Fibroblast of the conjunctiva (primary cell): Measurements from ENCODE around the gene RPL22.

Experiments
- DNase-seq: peaks from one replicate; pipeline ENCODE4 v3.0.0-alpha.2; 2010; ENCODE audit warnings: low read depth

The RPL22 gene

GRCh38 chr1:6171548-6172124, 27.8 kb downstream of the RPL22 start:
- no peak for DNase-seq

GRCh38 chr1:6170742-6171201, 28.6 kb downstream of the RPL22 start:
- DNase-seq = no peak

GRCh38 chr1:6170116-6170741, 29.2 kb downstream of the RPL22 start:
- DNase-seq = no peak

- DNase-seq = no peak
Observed at GRCh38 chr1:6168947-6169586, 30.3 kb downstream of the RPL22 start.

GRCh38 chr1:6167391-6168303, 31.7 kb downstream of the RPL22 start:
- DNase-seq = no peak

GRCh38 chr1:6166655-6167390, 32.6 kb downstream of the RPL22 start:
- DNase-seq = no peak

- no peak for DNase-seq
Observed at GRCh38 chr1:6166221-6166620, 33.2 kb downstream of the RPL22 start.

GRCh38 chr1:6165441-6165985, 33.9 kb downstream of the RPL22 start:
- no peak for DNase-seq

GRCh38 chr1:6165027-6165426, 34.4 kb downstream of the RPL22 start:
- DNase-seq = no peak

GRCh38 chr1:6163973-6164617, 35.3 kb downstream of the RPL22 start:
- no peak for DNase-seq

GRCh38 chr1:6163191-6163972, 36.0 kb downstream of the RPL22 start:
- DNase-seq = no peak

GRCh38 chr1:6162773-6163172, 36.6 kb downstream of the RPL22 start:
- no peak for DNase-seq

- DNase-seq = no peak
Observed at GRCh38 chr1:6162341-6162740, 37.1 kb downstream of the RPL22 start.

GRCh38 chr1:6158181-6158580, 41.2 kb downstream of the RPL22 start:
- DNase-seq = no peak

- no peak for DNase-seq
Observed at GRCh38 chr1:6157528-6158174, 41.7 kb downstream of the RPL22 start.

GRCh38 chr1:6157132-6157527, 42.3 kb downstream of the RPL22 start:
- DNase-seq = no peak

- no peak for DNase-seq
Observed at GRCh38 chr1:6154525-6155319, 44.7 kb downstream of the RPL22 start.

- no peak for DNase-seq
Observed at GRCh38 chr1:6152882-6153281, 46.5 kb downstream of the RPL22 start.

- no peak for DNase-seq
Observed at GRCh38 chr1:6152181-6152580, 47.2 kb downstream of the RPL22 start.
